ENCODE data around the gene RBFOX2.
"Not testable (repeated sequence)": the region's sequence is repeated elsewhere in the genome, so short reads cannot be mapped to it uniquely, and the experiment has no call there.

The RBFOX2 gene

DNA sequence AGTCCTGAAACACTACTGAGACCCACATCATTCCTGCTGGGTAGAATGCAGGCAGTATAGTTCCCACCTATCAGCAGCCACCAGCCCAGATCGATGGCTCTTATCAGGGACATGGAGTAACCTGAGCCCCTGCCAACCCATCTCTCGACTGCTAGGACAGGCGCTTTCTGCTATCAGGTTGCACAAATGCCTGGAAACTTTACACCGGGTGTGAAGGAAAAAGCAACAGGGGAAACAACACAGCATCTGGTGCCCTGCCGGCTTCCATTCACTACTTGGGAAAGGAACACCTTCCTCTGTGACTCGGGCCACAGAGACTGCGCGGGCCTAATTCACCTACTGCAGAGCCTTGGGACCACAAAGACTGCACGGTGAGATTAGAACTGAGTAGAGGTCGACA lies 18.5 kb downstream of the RBFOX2 start:
- no peak for DNase-seq (ENCODE audit: low spot score in 2 of 2)
- ATAC-seq (ENCODE audit: low read depth), result no peak
- Mint-ChIP-seq H3K27me3 (peaks cover 25% of the 10 kb centered on the region), H3K27ac (no peak overlapping the region), H3K9me3 (no peaks in the 10 kb centered on the region), H3K36me3 (no peaks in the 10 kb centered on the region), H3K4me3 (no peak overlapping the region), H3K4me1 (no peaks in the 10 kb centered on the region)

DNA sequence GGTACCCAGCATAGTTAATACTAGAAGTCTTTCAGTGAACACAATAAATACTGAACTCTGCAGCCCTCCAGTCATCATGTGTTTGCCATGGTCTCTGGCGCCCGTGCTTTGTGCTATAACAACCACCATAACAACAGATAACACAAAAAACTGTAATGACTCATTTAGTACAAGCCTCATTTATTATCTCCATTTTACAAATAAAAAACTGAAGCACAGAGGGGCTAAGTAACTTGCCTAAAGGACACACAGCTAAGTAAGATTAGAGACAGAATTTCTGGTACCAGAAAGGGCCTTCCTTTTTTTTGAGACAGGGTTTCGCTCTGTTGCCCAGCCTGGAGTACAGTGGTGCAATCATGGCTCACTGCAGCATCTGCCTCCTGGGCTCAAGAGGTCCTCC lies 19.5 kb downstream of the RBFOX2 start:
- H3K27me3 Mint-ChIP-seq, result peaks cover 28% of the 10 kb centered on the region
- no peak for DNase-seq (ENCODE audit: low spot score in 2 of 2)
- no peak overlapping the region for H3K27ac Mint-ChIP-seq
- H3K4me3 Mint-ChIP-seq, result no peak overlapping the region
- H3K36me3 Mint-ChIP-seq, result no peaks in the 10 kb centered on the region
- no peak for ATAC-seq (ENCODE audit: low read depth)
- H3K4me1 Mint-ChIP-seq, result no peaks in the 10 kb centered on the region
- H3K9me3 Mint-ChIP-seq, result no peaks in the 10 kb centered on the region

DNA sequence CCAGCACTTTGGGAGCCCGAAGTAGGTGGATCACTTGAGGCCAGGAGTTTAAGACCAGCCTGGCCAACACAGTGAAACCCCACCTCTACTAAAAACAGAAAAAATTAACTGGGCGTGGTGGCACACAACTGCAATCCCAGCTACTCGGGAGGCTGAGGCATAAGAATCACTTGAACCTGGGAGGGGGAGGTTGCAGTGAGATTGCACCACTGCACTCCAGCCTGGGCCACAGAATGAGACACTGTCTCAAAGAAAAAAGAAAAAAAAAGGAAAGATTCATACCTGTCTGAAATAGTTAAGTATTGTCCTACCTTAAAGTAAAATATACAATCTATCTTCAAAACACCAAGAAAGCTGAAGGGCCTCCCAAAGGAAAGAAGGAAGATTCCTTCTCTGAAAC lies 20.1 kb downstream of the RBFOX2 start:
- peaks cover 29% of the 10 kb centered on the region for H3K27me3 Mint-ChIP-seq
- H3K36me3 Mint-ChIP-seq, result no peaks in the 10 kb centered on the region
- H3K27ac Mint-ChIP-seq, result no peak overlapping the region
- no peak overlapping the region for H3K4me3 Mint-ChIP-seq
- H3K4me1 Mint-ChIP-seq, result no peaks in the 10 kb centered on the region
- no peak for DNase-seq (ENCODE audit: low spot score in 2 of 2)
- ATAC-seq (ENCODE audit: low read depth), result no peak
- no peaks in the 10 kb centered on the region for H3K9me3 Mint-ChIP-seq

DNA sequence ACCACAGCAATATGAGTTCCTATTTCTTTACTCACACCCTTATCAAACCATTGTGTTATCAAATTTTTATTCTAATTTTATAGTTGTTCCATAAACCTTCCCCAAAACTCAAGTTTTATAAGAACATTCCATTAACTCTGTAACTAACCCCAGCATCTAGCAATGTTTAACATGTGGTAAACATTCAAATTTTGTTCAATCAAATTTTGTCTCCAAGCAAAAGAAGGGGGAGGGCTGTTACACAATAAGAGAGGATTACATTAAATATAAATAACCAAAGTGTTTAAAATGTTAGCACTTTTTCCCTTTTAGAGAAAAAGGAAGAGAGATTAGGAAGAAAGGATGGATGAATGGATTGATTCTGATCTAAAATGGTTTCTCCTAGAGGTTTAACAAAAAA lies 20.5 kb downstream of the RBFOX2 start:
- H3K4me3 Mint-ChIP-seq, result no peak overlapping the region
- no peaks in the 10 kb centered on the region for H3K36me3 Mint-ChIP-seq
- no peak for DNase-seq (ENCODE audit: low spot score in 2 of 2)
- H3K4me1 Mint-ChIP-seq, result no peaks in the 10 kb centered on the region
- H3K9me3 Mint-ChIP-seq, result no peaks in the 10 kb centered on the region
- H3K27me3 Mint-ChIP-seq, result peaks cover 27% of the 10 kb centered on the region
- ATAC-seq (ENCODE audit: low read depth), result no peak
- no peak overlapping the region for H3K27ac Mint-ChIP-seq

DNA sequence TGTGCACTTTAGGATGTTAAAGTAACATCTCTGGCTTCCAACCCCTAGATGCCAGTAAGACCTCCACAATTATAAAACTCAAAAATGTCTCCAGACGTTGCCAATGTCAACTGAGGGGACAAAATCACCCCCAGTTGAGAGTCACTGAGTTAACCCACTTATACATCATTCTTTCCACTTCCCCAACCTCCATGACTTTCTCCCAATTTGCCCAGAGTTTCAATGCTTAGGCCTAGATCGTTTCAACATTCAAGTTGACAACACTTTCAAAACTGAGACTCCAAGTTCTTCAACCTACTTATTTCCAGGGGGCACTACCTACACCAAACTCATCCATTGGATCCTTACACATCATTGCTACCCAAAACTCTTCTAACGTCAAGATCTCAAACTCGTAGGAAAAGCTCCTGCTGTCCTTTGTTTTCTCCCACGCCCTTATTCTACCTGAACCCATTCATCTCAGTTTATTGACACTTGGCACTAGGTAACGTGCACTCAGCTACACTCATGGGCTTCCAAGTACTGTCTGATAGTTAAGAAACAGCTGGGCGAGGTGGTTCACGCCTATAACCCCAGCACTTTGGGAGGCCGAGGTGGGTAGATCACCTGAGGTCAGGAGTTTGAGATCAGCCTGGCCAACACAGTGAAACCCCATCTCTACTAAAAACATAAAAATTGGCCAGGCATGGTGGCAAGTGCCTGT lies 24.5 kb downstream of the RBFOX2 start:
- ATAC-seq (ENCODE audit: low read depth) (no peak), DNase-seq (ENCODE audit: low spot score in 2 of 2) (no peak)
- Mint-ChIP-seq H3K27me3 (peaks cover 18% of the 10 kb centered on the region), H3K27ac (no peak overlapping the region), H3K4me1 (no peaks in the 10 kb centered on the region), H3K36me3 (no peaks in the 10 kb centered on the region), H3K9me3 (no peaks in the 10 kb centered on the region), H3K4me3 (no peak overlapping the region)

DNA sequence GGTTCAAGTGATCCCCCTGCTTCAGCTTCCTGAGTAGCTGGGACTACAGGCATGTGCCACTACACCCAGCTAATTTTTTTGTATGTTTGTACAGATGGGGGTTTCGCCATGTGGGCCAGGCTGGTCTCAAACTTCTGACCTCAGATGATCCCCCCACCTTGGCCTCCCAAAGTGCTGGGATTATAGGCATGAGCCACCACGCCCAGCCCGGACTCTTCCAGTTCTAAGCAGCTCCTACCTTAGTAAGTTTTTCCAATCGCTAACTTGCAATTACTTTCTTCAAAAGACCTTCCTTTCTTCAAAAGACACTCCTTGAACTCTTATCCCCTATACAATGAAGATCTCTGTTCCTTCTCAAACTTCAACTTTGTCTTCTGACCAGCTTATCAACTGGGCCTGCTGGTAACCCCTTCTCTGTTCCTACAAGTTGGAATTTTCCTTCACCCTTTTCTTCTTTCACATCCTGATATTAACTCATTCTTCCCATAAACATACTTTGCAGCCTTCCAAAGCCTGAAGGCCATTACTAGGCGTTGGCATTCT lies 25.8 kb downstream of the RBFOX2 start:
- no peaks in the 10 kb centered on the region for H3K9me3 Mint-ChIP-seq
- H3K4me3 Mint-ChIP-seq, result no peak overlapping the region
- H3K4me1 Mint-ChIP-seq, result no peaks in the 10 kb centered on the region
- H3K36me3 Mint-ChIP-seq, result no peaks in the 10 kb centered on the region
- ATAC-seq (ENCODE audit: low read depth), result no peak
- H3K27me3 Mint-ChIP-seq, result peaks cover 17% of the 10 kb centered on the region
- DNase-seq (ENCODE audit: low spot score in 2 of 2), result no peak
- no peak overlapping the region for H3K27ac Mint-ChIP-seq

DNA sequence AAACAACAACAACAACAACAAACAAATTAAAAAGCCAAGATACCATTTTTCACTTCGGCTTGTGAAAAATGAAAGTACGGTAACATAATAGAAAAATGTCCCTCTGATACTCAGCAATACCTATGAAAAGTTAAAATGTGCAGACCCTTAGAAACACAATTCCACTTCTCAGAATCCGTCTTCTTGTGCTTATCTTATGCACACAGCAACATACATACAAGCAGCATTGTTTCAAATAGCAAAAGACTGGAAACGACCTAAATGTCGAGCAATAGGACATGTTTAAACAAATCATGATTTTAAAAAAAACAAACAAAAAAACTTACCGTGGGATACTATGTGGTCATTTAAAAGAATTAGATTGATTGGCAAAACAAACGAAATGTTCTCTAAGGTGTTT lies 26.5 kb downstream of the RBFOX2 start:
- ATAC-seq (ENCODE audit: low read depth), result no peak

DNA sequence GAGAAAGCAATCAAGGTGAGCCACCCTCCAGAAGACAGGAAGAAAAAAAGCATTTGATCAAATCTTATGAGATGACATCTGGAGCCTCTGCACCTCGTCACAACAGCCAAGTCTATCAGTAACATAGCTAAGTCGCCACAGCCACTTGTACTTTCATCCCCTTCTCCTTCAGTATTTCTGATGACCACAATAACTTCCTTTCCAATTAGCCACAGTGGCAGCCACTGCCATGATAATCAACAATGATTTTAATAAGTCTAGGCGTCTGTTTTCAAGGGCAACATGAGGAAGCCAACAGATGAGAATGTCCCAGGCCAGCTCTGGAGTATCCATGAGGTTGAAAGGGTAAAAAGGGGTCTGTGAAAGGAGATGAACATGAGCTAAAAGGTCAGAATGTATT lies 29.9 kb downstream of the RBFOX2 start:
- Mint-ChIP-seq H3K36me3 (no peaks in the 10 kb centered on the region), H3K27me3 (peaks cover 12% of the 10 kb centered on the region), H3K27ac (no peak overlapping the region), H3K4me3 (no peak overlapping the region), H3K4me1 (no peaks in the 10 kb centered on the region), H3K9me3 (no peaks in the 10 kb centered on the region)
- no peak for ATAC-seq (ENCODE audit: low read depth)
- no peak for DNase-seq (ENCODE audit: low spot score in 2 of 2)

More for the DNA sequence above, 26.5 kb downstream of the RBFOX2 start:
- Mint-ChIP-seq H3K27me3 (peaks cover 19% of the 10 kb centered on the region), H3K36me3 (no peaks in the 10 kb centered on the region), H3K9me3 (no peaks in the 10 kb centered on the region), H3K27ac (no peak overlapping the region), H3K4me1 (no peaks in the 10 kb centered on the region), H3K4me3 (no peak overlapping the region)
- no peak for DNase-seq (ENCODE audit: low spot score in 2 of 2)

DNA sequence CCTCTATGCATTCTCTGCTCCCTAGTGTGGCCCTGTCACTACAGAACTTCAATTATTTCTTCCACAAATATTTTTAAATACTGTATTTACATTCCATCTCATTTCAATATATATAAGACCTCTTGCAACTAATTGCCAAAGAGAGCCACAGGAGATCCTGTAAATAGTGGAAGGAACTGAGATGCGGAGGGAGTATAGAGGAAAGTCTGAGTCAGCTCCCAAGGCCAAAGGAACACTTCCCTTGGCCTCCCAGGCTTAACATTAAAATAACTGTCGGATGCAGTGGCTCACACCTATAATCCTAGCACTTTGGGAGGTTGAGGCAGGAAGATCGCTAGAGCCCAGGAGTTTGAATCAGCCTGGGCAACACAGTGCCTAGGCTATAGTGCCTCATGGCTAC lies 31.2 kb downstream of the RBFOX2 start:
- Mint-ChIP-seq H3K27me3 (peaks cover 16% of the 10 kb centered on the region), H3K27ac (no peak overlapping the region), H3K4me1 (no peaks in the 10 kb centered on the region), H3K4me3 (no peak overlapping the region), H3K36me3 (no peaks in the 10 kb centered on the region), H3K9me3 (peaks cover 3% of the 10 kb centered on the region)
- no peak for ATAC-seq (ENCODE audit: low read depth)
- DNase-seq (ENCODE audit: low spot score in 2 of 2), result no peak

DNA sequence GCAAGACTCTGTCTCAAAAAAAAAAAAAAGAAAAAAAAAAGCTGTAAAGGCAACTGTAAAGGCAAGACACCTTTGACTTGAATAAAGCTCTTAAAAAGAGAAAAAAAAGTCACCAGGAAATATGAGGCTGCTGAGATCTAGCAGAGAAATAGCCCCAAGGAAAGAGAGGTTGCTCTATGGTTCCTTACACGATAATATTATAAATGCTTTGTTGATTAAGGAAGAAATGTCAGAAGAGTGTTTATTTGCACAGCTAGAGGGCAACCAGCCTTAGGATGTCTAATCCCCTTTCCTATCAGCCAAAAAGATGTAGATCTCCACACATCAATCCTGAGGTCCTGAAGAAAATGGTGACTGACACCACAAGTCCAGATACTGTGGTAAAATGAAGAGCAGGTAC lies 32.0 kb downstream of the RBFOX2 start:
- ATAC-seq (ENCODE audit: low read depth) (no peak), DNase-seq (ENCODE audit: low spot score in 2 of 2) (no peak)
- Mint-ChIP-seq H3K27me3 (peaks cover 19% of the 10 kb centered on the region), H3K36me3 (no peaks in the 10 kb centered on the region), H3K4me3 (no peak overlapping the region), H3K9me3 (peaks cover 3% of the 10 kb centered on the region), H3K4me1 (no peaks in the 10 kb centered on the region), H3K27ac (no peak overlapping the region)

DNA sequence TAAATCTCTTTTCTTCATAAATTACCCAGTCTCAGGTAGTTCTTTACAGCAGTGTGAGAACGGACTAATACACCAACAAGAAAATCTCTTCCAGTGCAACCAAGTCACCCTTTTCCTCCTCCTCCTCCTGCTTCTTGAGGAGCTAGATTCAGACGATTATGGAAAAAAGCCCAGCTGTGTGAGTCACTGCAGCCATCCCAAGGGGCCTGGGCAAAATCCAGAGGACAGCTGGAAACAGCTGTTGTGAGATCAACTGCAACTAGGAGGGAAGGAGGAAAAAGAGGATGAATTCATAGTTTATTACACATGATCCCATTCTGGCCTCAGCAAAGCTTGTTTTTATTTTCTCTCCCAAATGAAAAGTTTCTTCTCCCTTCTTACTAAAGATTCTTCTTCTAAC lies 32.9 kb downstream of the RBFOX2 start:
- H3K4me1 Mint-ChIP-seq, result no peaks in the 10 kb centered on the region
- peaks cover 17% of the 10 kb centered on the region for H3K27me3 Mint-ChIP-seq
- H3K4me3 Mint-ChIP-seq, result no peak overlapping the region
- H3K36me3 Mint-ChIP-seq, result no peaks in the 10 kb centered on the region
- H3K27ac Mint-ChIP-seq, result no peak overlapping the region
- no peak for DNase-seq (ENCODE audit: low spot score in 2 of 2)
- H3K9me3 Mint-ChIP-seq, result peaks cover 3% of the 10 kb centered on the region
- ATAC-seq (ENCODE audit: low read depth), result no peak

DNA sequence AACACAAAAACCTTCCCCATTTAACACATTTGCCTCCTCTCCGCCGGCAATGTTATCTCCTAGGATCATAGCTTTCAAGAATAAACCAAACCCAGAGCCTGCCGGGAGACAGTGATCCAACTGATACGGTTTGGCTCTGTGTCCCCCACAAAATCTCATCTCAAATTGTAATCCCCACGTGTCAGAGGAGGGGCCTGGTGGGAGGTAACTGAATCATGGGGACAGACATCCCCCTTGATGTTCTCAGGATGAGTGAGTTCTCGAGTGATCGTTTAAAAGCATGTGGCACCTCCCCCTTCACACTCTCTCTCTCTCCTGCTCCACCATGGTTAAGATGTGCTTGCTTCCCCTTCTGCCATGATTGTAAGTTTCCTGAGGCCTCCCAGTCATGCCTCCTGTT lies 33.3 kb downstream of the RBFOX2 start:
- H3K27me3 Mint-ChIP-seq, result peaks cover 17% of the 10 kb centered on the region
- DNase-seq (ENCODE audit: low spot score in 2 of 2) (no peak), ATAC-seq (ENCODE audit: low read depth) (no peak)
- H3K4me3 Mint-ChIP-seq, result no peak overlapping the region
- H3K27ac Mint-ChIP-seq, result no peak overlapping the region
- no peaks in the 10 kb centered on the region for H3K4me1 Mint-ChIP-seq
- peaks cover 3% of the 10 kb centered on the region for H3K9me3 Mint-ChIP-seq
- H3K36me3 Mint-ChIP-seq, result no peaks in the 10 kb centered on the region

DNA sequence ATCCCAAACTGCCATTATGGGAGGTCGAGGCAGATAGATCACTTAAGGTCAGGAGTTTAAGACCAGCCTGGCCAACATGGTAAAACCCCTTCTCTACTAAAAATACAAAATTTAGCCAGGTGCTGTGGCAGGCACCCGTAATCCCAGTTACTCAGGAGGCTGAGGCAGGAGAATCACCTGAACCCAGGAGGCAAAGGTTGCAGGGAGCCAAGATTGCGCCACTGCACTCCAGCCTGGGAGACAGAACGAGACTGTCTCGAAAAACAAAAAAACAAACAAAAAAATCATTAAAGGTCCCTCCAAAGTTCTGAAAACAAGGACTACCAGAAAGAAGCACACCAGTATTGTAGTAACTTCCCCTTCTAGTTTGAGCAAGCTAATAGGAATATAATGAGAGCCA lies 34.9 kb downstream of the RBFOX2 start:
- H3K36me3 Mint-ChIP-seq; ATAC-seq (ENCODE audit: low read depth); DNase-seq (ENCODE audit: low spot score in 2 of 2); H3K9me3 Mint-ChIP-seq; H3K4me3 Mint-ChIP-seq; H3K27ac Mint-ChIP-seq; H3K4me1 Mint-ChIP-seq: not testable (repeated sequence)
- peaks cover 17% of the 10 kb centered on the region for H3K27me3 Mint-ChIP-seq

DNA sequence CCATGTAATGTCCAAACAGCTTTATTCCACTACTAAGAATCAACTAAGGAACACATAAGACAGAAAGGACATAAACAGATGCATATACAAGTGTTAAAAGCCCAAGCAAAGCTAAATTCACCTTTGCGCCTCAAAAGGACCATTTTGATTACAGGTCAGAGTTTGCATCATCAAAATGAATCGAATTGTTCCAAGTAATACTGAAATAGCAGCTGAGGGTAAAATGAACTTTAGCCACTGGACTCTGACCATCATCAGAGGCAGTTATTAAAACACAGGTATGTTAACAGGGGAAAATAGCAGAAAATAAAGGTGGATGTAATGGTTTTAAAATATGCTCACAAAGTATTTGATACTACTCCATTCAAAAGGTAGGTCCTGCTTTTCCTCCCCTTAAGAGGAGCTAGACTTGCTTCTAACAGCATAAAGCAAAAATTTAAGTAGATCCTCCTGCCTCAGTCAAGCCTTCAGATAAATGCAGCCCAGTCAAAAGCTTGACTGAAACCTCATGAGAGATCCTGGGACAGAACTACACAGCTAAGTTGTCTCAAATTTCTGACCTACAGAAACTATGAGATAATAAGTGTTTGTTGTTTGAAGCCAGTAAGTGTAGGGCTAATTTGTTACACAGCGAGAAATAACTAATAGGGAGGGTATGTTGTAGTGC lies 35.4 kb downstream of the RBFOX2 start:
- H3K27me3 Mint-ChIP-seq, result peaks cover 17% of the 10 kb centered on the region
- DNase-seq (ENCODE audit: low spot score in 2 of 2), result no peak
- no peaks in the 10 kb centered on the region for H3K4me1 Mint-ChIP-seq
- H3K36me3 Mint-ChIP-seq, result no peaks in the 10 kb centered on the region
- ATAC-seq (ENCODE audit: low read depth), result no peak
- peaks cover 3% of the 10 kb centered on the region for H3K9me3 Mint-ChIP-seq
- no peak overlapping the region for H3K4me3 Mint-ChIP-seq
- H3K27ac Mint-ChIP-seq, result no peak overlapping the region

DNA sequence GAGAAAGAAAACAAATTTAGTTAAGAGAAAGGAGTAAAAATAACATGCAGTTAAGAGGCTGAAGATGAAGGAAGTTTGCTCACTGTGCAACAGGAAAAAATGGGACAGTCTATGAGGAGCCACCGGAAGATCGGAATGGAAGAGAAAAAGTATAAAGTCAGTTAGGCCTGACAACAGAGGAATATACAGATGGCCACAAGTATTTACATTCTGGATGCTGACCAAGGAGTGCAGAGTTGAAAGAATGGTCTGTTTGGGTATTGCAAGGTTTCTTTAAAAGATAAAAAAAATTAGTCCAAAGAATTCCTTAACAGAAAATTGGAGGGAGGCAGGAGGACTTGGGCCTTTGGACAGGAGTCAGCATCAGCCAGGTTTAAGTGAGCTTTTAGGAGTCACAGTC lies 37.5 kb downstream of the RBFOX2 start:
- H3K27me3 Mint-ChIP-seq, result peaks cover 15% of the 10 kb centered on the region
- H3K27ac Mint-ChIP-seq, result no peak overlapping the region
- no peaks in the 10 kb centered on the region for H3K36me3 Mint-ChIP-seq
- no peaks in the 10 kb centered on the region for H3K4me1 Mint-ChIP-seq
- H3K9me3 Mint-ChIP-seq, result peaks cover 3% of the 10 kb centered on the region
- no peak overlapping the region for H3K4me3 Mint-ChIP-seq
- ATAC-seq (ENCODE audit: low read depth) (no peak), DNase-seq (ENCODE audit: low spot score in 2 of 2) (no peak)

All from memory B cell (primary cell).